ENCODE results near the gene SLC9C1.

The SLC9C1 gene

DNA sequence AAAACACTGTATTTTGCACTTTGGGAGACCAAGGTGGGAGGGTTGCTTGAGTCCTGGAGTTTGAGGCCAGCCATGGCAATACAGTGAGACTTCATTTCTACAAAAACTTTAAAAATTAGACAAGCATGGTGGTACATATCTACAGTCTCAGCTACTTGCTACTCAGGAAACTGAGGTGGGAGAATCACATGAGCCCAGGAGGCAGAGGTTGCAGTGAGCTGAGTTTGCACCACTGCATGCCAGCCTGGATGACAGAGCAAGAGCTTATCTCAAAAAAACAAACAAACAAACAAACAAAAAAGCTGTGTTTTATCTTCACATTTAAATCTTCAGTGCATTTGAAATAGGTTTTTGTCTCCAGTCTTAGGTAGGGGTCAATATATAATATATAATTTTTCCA lies 4.8 kb upstream of the SLC9C1 start:
- no peak for DNase-seq (ENCODE audit: low read depth)
- TF ChIP-seq, protein P1, sequence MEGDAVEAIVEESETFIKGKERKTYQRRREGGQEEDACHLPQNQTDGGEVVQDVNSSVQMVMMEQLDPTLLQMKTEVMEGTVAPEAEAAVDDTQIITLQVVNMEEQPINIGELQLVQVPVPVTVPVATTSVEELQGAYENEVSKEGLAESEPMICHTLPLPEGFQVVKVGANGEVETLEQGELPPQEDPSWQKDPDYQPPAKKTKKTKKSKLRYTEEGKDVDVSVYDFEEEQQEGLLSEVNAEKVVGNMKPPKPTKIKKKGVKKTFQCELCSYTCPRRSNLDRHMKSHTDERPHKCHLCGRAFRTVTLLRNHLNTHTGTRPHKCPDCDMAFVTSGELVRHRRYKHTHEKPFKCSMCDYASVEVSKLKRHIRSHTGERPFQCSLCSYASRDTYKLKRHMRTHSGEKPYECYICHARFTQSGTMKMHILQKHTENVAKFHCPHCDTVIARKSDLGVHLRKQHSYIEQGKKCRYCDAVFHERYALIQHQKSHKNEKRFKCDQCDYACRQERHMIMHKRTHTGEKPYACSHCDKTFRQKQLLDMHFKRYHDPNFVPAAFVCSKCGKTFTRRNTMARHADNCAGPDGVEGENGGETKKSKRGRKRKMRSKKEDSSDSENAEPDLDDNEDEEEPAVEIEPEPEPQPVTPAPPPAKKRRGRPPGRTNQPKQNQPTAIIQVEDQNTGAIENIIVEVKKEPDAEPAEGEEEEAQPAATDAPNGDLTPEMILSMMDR (IDR thresholded peaks at IDR 0.05; ENCODE audit: control insufficient read depth, extremely low read depth, insufficient read depth), result no peak
- no peak overlapping the region for H3K4me3 ChIP-seq (ENCODE audit: low read depth, low read length)

- no peak overlapping the region for H3K4me3 ChIP-seq (ENCODE audit: low read depth, low read length)
- DNase-seq (ENCODE audit: low read depth), result no peak
- TF ChIP-seq, protein P1 (IDR thresholded peaks at IDR 0.05; ENCODE audit: control insufficient read depth, extremely low read depth, insufficient read depth), result no peak
Observed at GRCh38 chr3:112297714-112298113, 3.7 kb upstream of the SLC9C1 start.

- TF ChIP-seq, protein P1 (IDR thresholded peaks at IDR 0.05; ENCODE audit: control insufficient read depth, extremely low read depth, insufficient read depth), result no peak
- DNase-seq (ENCODE audit: low read depth), result no peak
Observed at GRCh38 chr3:112289011-112289410, 5.0 kb downstream of the SLC9C1 start.

DNA sequence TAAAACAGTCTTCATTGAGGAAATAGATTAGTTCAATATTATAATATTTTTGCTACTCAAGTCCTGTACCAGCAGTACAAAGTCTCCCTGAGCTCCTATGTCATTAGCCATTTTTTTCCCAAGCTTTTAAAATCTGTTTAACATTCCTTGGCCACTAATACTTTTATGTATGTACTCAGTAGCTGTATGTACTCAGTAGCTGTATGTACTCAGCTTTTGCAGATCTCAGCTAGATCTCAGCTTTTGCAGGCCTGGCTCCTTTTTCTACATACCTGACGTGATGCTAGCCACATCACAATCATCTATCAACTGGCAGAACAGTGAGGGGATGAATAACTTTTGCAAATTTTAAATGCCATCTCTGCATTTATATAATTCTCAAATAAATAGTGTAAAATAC lies 13.8 kb downstream of the SLC9C1 start:
- TF ChIP-seq, protein P1 (IDR thresholded peaks at IDR 0.05; ENCODE audit: control insufficient read depth, extremely low read depth, insufficient read depth), result no peak
- DNase-seq (ENCODE audit: low read depth), result peak; percentile 37
- no peak overlapping the region for H3K4me3 ChIP-seq (ENCODE audit: low read depth, low read length)

More at GRCh38 chr3:112289011-112289410, 5.0 kb downstream of the SLC9C1 start:
- no peak overlapping the region for H3K4me3 ChIP-seq (ENCODE audit: low read depth, low read length)

DNA sequence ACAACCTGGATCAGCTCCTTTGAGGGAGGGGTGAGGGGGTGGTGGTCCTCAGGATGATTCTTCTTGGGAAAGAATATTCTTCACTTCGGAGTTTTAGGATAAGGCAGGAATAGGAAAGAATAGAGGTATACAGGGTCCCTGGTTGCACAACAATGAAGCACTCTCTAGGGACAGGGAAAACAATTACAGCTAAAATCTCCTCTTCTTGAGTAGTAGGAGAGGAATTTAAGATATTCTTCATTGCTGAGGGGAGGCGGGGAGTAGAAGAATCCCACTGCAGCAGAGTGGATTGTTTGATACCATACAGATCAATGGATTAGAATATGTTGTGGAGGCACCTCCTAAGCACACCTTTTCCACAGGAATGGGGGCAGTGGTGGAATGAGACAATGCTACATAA lies 20.5 kb downstream of the SLC9C1 start:
- no peak for DNase-seq (ENCODE audit: low read depth)
- TF ChIP-seq, protein P1 (IDR thresholded peaks at IDR 0.05; ENCODE audit: control insufficient read depth, extremely low read depth, insufficient read depth), result no peak
- no peak overlapping the region for H3K4me3 ChIP-seq (ENCODE audit: low read depth, low read length)

GRCh38 chr3:112261742-112262141 lies 32.3 kb downstream of the SLC9C1 start:
- TF ChIP-seq, protein P1 (IDR thresholded peaks at IDR 0.05; ENCODE audit: control insufficient read depth, extremely low read depth, insufficient read depth), result no peak
- no peak for DNase-seq (ENCODE audit: low read depth)

DNA sequence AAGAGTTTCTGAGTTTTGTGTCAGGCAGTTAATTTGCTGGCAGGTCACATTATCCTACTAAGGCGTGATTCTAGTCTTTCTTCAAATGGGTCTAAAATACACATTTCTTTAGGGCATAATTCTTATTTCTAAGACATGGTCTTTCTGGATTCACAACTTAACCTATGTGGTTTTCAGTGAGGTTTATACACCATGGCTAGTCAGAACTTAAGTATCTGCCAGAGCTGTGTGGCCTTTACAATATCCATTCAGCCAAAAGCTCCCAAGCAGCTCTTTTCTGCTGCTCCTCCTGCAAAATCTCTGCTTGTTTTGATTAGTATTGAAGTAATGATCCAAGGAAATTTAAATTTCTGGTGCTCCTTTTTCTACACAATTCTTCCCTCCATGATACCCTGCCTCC lies 33.5 kb downstream of the SLC9C1 start:
- no peak for DNase-seq (ENCODE audit: low read depth)
- TF ChIP-seq, protein P1 (IDR thresholded peaks at IDR 0.05; ENCODE audit: control insufficient read depth, extremely low read depth, insufficient read depth), result no peak
- no peak overlapping the region for H3K4me3 ChIP-seq (ENCODE audit: low read depth, low read length)

More at GRCh38 chr3:112261742-112262141, 32.3 kb downstream of the SLC9C1 start:
- no peak overlapping the region for H3K4me3 ChIP-seq (ENCODE audit: low read depth, low read length)

All from LNCaP clone FGC (cell line).